Esophagus muscularis mucosa (tissue), 4 donors: ENCODE results near the gene PLXNA3. TPM values are rescaled to one million over a fixed set of nuclear protein-coding genes. Genes with fewer than 3 reads are reported as not detected.

ENCODE experiments used
- DNase-seq: peaks from one replicate; pipeline ENCODE4 v3.0.0-alpha.2; 2017; ENCODE audit errors: extremely low spot score
- H3K27ac ChIP-seq, 4 donors: fragments of 200-600 bp; sonication (generic); replicated peaks in 1 of 4; 1 replicate in 3 of 4; 2 replicates in 1 of 4; pipeline ENCODE4 v1.5.1; 2016 to 2019; ENCODE audit warnings: mild to moderate bottlenecking in 1 of 4
- H3K27me3 ChIP-seq, 4 donors: fragments of 200-600 bp; sonication (generic); one replicate each; pipeline versions ENCODE4 v1.5.1 to v1.6.0; 2016 to 2019
- H3K36me3 ChIP-seq, 4 donors: fragments of 200-600 bp; sonication (generic); one replicate each; pipeline ENCODE4 v1.5.1; 2016 to 2019
- H3K4me1 ChIP-seq, 4 donors: fragments of 200-600 bp; sonication (generic); one replicate each; pipeline ENCODE4 v1.5.1; 2016 to 2019
- H3K4me3 ChIP-seq, 4 donors: fragments of 200-600 bp; sonication (generic); 1 replicate in 2 of 4; 2 replicates in 2 of 4; pipeline ENCODE4 v1.5.1; 2016 to 2019; ENCODE audit warnings: mild to moderate bottlenecking in 4 of 4, moderate library complexity in 1 of 4
- H3K9me3 ChIP-seq, 4 donors: fragments of 200-600 bp; sonication (generic); 1 replicate in 3 of 4; 2 replicates in 1 of 4; pipeline ENCODE4 v1.5.1; 2016 to 2019
- CTCF ChIP-seq, 3 experiments: fragments of 200-600 bp in 2 of 3; fragments of 450-650 bp in 1 of 3; sonication (generic) in 2 of 3; IDR thresholded peaks; one replicate each; pipeline ENCODE4 v1.5.1; 2017 to 2019; ENCODE audit warnings: antibody characterized with exemption in 3 of 3, mild to moderate bottlenecking in 2 of 3, moderate library complexity in 1 of 3
- EP300 ChIP-seq: sonication (generic); formaldehyde crosslinking; IDR thresholded peaks from one replicate; pipeline ENCODE4 v1.6.1; 2017; ENCODE audit warnings: antibody characterized with exemption
- POLR2A ChIP-seq: fragments of 450-650 bp; IDR thresholded peaks from one replicate; pipeline ENCODE4 v1.6.1; 2017; ENCODE audit warnings: antibody characterized with exemption, moderate library complexity, mild to moderate bottlenecking, low read depth
- POLR2AphosphoS5 ChIP-seq, 2 donors: sonication (generic); formaldehyde crosslinking; IDR thresholded peaks; one replicate each; pipeline ENCODE4 v1.6.1; 2017; ENCODE audit warnings: antibody characterized with exemption in 2 of 2
- WGBS: methylation state at CpG from one replicate; pipeline ENCODE4 v1.1.5; 2018; 5-methylcytosine and 5-hydroxymethylcytosine counted together
- intact Hi-C: fragments of 100-400 bp; cut with DNase I; formaldehyde crosslinking; loops from one replicate; pipeline ENCODE4 v1.15.1; 2023
- total RNA-seq, 4 donors: library from RNA; depleted of rRNA; stranded (reverse); fragments of >200 nt; gene quantifications; one replicate each; pipeline versions ENCODE4 v1.1.0 to v1.2.1, GENCODE V29; 2016

The PLXNA3 gene
- total RNA-seq, 4 donors from 2014 or later: 2.2 to 17.9 (median 4.3) TPM

- 80% methylated on average over 20 of the region's 28 CpGs for WGBS
- Histone ChIP-seq H3K36me3 (peaks cover 0 to 45% (median 25%) of the 10 kb centered on the region in 4 donors), H3K27ac (no peak overlapping the region), H3K27me3 (no peaks in the 10 kb centered on the region), H3K9me3 (no peaks in the 10 kb centered on the region), H3K4me3 (no peak overlapping the region), H3K4me1 (peaks cover 0 to 3% (median 2%) of the 10 kb centered on the region in 4 donors)
- TF ChIP-seq EP300 (no peak), POLR2A (no peak), POLR2AphosphoS5 (IDR thresholded peaks at IDR 0.05) (no peak), CTCF (IDR thresholded peaks at IDR 0.05) (no peak)
- intact Hi-C loops: no loop called here
- DNase-seq: no peak
These were observed 14.9 kb downstream of the PLXNA3 start for GRCh38 chrX:154472685-154473632.

- Histone ChIP-seq H3K4me3 (no peak overlapping the region), H3K27ac (no peak overlapping the region), H3K9me3 (no peaks in the 10 kb centered on the region), H3K4me1 (peaks cover 0 to 7% (median 7%) of the 10 kb centered on the region in 4 donors), H3K27me3 (no peaks in the 10 kb centered on the region), H3K36me3 (peaks cover 0 to 38% (median 18%) of the 10 kb centered on the region in 4 donors)
- DNase-seq: no peak
- 82% methylated on average over 7 of the region's 7 CpGs for WGBS
- TF ChIP-seq POLR2A (no peak), EP300 (no peak), POLR2AphosphoS5 (IDR thresholded peaks at IDR 0.05) (no peak), CTCF (IDR thresholded peaks at IDR 0.05) (no peak)
- intact Hi-C loops: no loop called here
These were observed 15.6 kb downstream of the PLXNA3 start for GRCh38 chrX:154473683-154474082.

DNA sequence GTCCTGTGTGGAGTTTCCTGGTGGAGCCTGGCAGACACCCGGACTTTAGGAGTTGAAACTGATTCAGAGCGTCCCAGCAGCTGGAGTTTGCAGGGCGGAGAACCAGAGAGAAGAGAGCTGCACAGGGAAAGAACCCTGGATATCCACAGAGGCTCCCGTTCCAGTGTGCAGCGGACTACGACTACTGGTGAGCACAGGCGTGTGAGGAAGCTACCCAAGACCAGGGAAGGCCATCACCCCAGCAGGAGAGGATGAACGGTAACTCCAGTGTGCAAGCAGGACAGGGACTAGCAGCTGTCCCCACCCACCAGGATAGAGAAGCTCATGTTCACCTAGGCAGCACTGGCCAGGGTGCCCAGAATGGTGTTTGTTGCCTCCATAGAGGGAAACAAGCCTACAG lies 18.7 kb downstream of the PLXNA3 start:
- Histone ChIP-seq H3K9me3 (no peaks in the 10 kb centered on the region), H3K27ac (no peak overlapping the region), H3K27me3 (no peaks in the 10 kb centered on the region), H3K4me1 (peaks cover 0 to 14% (median 13%) of the 10 kb centered on the region in 4 donors), H3K36me3 (peaks cover 0 to 6% (median 0%) of the 10 kb centered on the region in 4 donors), H3K4me3 (no peak overlapping the region)
- intact Hi-C loops: no loop called here
- WGBS: 84% methylated on average over 8 of the region's 8 CpGs
- no peak for TF ChIP-seq EP300
- TF ChIP-seq POLR2A: no peak
- no peak for TF ChIP-seq POLR2AphosphoS5 (IDR thresholded peaks at IDR 0.05)
- TF ChIP-seq CTCF (IDR thresholded peaks at IDR 0.05): no peak
- DNase-seq: no peak

- Histone ChIP-seq H3K36me3 (peaks cover 0 to 2% (median 0%) of the 10 kb centered on the region in 4 donors), H3K9me3 (no peaks in the 10 kb centered on the region), H3K27me3 (no peaks in the 10 kb centered on the region), H3K4me3 (peak overlapping the region; percentile 55 to 69 (median 58)), H3K4me1 (peaks cover 0 to 14% (median 13%) of the 10 kb centered on the region in 4 donors), H3K27ac (peak overlapping the region; percentile 78 to 87 (median 82))
- no peak for DNase-seq
- TF ChIP-seq EP300 (no peak), POLR2AphosphoS5 (IDR thresholded peaks at IDR 0.05) (no peak), POLR2A (no peak), CTCF (IDR thresholded peaks at IDR 0.05) (no peak)
- WGBS: 76% methylated on average over 17 of the region's 24 CpGs
- intact Hi-C loops: no loop called here
These were observed 19.9 kb downstream of the PLXNA3 start for GRCh38 chrX:154477891-154478477.
